Measurements from ENCODE around the gene MCM5.
"Not testable (repeated sequence)": the region's sequence is repeated elsewhere in the genome, so short reads cannot be mapped to it uniquely, and the experiment has no call there.

The MCM5 gene

GRCh38 chr22:35452810-35453743 is 53.1 kb downstream of the MCM5 start:
- no peak for DNase-seq

- no peak for DNase-seq
Observed at GRCh38 chr22:35454416-35455054, 54.6 kb downstream of the MCM5 start.

GRCh38 chr22:35455529-35455928 is 55.6 kb downstream of the MCM5 start:
- no peak for DNase-seq

GRCh38 chr22:35456757-35457156 is 56.8 kb downstream of the MCM5 start:
- DNase-seq, result no peak

- DNase-seq, result no peak
Observed at GRCh38 chr22:35457729-35458546, 58.0 kb downstream of the MCM5 start.

GRCh38 chr22:35458547-35459422 is 58.8 kb downstream of the MCM5 start:
- no peak for DNase-seq

- DNase-seq, result no peak
Observed at GRCh38 chr22:35459423-35459894, 59.5 kb downstream of the MCM5 start.

GRCh38 chr22:35459976-35460375 is 60.0 kb downstream of the MCM5 start:
- DNase-seq, result not testable (repeated sequence)

GRCh38 chr22:35460688-35461087 is 60.7 kb downstream of the MCM5 start:
- no peak for DNase-seq

- no peak for DNase-seq
Observed at GRCh38 chr22:35462498-35463230, 62.7 kb downstream of the MCM5 start.

- no peak for DNase-seq
Observed at GRCh38 chr22:35463231-35463933, 63.4 kb downstream of the MCM5 start.

GRCh38 chr22:35464399-35464798 is 64.5 kb downstream of the MCM5 start:
- DNase-seq, result no peak

- no peak for DNase-seq
Observed at GRCh38 chr22:35465109-35465701, 65.3 kb downstream of the MCM5 start.

- DNase-seq, result peak; percentile 46
Observed at GRCh38 chr22:35467681-35468434, 67.9 kb downstream of the MCM5 start.

GRCh38 chr22:35470903-35471321 is 71.0 kb downstream of the MCM5 start:
- no peak for DNase-seq

- not testable (repeated sequence) for DNase-seq
Observed at GRCh38 chr22:35471566-35471965, 71.6 kb downstream of the MCM5 start.

- no peak for DNase-seq
Observed at GRCh38 chr22:35472488-35472887, 72.5 kb downstream of the MCM5 start.

GRCh38 chr22:35473971-35474370 is 74.0 kb downstream of the MCM5 start:
- no peak for DNase-seq

Data from DMS 273 treated with DMSO at 0.1 percent for 48 hours (cell line).